B cell (primary cell): ENCODE measurements around the gene SLCO3A1.

Source experiments
- EZH2 ChIP-seq: IDR thresholded peaks from 2 replicates; pipeline ENCODE4 v1.6.1; 2012; ENCODE audit warnings: borderline replicate concordance, low read depth, mild to moderate bottlenecking, moderate library complexity, low read length; ENCODE audit not compliant: insufficient read depth, poor library complexity, severe bottlenecking
- TF ChIP-seq, protein P1 (sequence below): fragments of 200-600 bp; IDR thresholded peaks from one replicate; pipeline ENCODE4 v1.8.0; 2022; ENCODE audit warnings: antibody characterized with exemption, mild to moderate bottlenecking

DNA sequence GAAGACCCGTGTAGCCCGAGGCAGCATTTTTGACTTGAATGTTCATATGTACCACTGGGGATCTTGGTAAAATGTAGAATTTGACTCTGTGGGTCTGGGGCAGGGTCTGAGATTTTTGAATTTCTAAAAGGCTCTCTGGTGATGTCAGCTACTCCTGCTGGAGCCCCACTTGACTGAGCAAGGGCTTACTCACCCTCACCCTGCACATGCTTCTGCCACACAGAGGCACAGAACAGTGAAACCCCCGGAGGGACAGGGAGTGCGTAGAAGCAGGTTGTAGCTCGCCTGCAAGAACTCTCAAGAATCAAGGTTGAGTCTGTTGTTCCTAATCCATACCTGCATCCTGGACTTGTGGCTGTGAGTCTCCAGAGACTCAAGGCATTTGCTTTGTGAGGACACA is 41.1 kb downstream of the SLCO3A1 start:
- TF ChIP-seq EZH2, result no peak
- TF ChIP-seq, protein P1, sequence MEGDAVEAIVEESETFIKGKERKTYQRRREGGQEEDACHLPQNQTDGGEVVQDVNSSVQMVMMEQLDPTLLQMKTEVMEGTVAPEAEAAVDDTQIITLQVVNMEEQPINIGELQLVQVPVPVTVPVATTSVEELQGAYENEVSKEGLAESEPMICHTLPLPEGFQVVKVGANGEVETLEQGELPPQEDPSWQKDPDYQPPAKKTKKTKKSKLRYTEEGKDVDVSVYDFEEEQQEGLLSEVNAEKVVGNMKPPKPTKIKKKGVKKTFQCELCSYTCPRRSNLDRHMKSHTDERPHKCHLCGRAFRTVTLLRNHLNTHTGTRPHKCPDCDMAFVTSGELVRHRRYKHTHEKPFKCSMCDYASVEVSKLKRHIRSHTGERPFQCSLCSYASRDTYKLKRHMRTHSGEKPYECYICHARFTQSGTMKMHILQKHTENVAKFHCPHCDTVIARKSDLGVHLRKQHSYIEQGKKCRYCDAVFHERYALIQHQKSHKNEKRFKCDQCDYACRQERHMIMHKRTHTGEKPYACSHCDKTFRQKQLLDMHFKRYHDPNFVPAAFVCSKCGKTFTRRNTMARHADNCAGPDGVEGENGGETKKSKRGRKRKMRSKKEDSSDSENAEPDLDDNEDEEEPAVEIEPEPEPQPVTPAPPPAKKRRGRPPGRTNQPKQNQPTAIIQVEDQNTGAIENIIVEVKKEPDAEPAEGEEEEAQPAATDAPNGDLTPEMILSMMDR, result no peak
